GM12878 (cell line): Measurements from ENCODE around the gene DENND6B. TPM values are rescaled to one million over a fixed set of nuclear protein-coding genes. Genes with fewer than 3 reads are reported as not detected.

Source experiments
- ATAC-seq: fragments of 200-7000 bp; cut with Tn5 transposase; 3 replicates; pipeline ENCODE4 v1.9.1; 2020; ENCODE audit warnings: mild to moderate bottlenecking, moderate library complexity
- BruUV-seq: library from RNA; stranded (reverse); fragments of 400-500 nt; replicated peaks from 2 replicates; lab custom pipeline; 2021; lab: Mats Ljungman, UMichigan
- CTCF ChIA-PET: fragments of 300-600 bp; sonication (Branson Sonifier 250); formaldehyde crosslinking; extraction: SDS; loops from one replicate; lab custom pipeline; 2021; ENCODE audit warnings: inconsistent platforms; lab: Yijun Ruan, JAX
- POLR2A ChIA-PET: fragments of 350-600 bp; formaldehyde crosslinking; extraction: SDS; loops from one replicate; lab custom pipeline; 2021; ENCODE audit warnings: inconsistent platforms; lab: Charles Lee
- RAD21 ChIA-PET: fragments of 300-600 bp; sonication (Branson Sonifier 250); formaldehyde crosslinking; loops from one replicate; lab custom pipeline; 2023; ENCODE audit warnings: antibody characterized with exemption; ENCODE audit not compliant: unreplicated experiment; lab: Charles Lee
- SMC1A ChIA-PET: fragments of 300-600 bp; sonication (Branson Sonifier 250); formaldehyde crosslinking; loops from one replicate; lab custom pipeline; 2023; ENCODE audit not compliant: unreplicated experiment, uncharacterized antibody; lab: Charles Lee
- DNase-seq: peaks from one replicate; pipeline ENCODE4 v3.0.0-alpha.2; 2011; ENCODE audit warnings: low read depth, low spot score
- FAIRE-seq: peaks from 3 replicates; lab custom pipeline; 2011; peaks lifted over from hg19 to GRCh38; lab: Jason Lieb, UNC
- H2AFZ ChIP-seq: 2 replicates; pipeline ENCODE4 v1.6.0; 2011; ENCODE audit warnings: low read depth, low read length, control low read depth; ENCODE audit not compliant: control insufficient read depth
- H3K27ac ChIP-seq: 2 replicates; pipeline ENCODE4 v1.5.1; 2011; ENCODE audit warnings: control low read depth; ENCODE audit not compliant: control insufficient read depth, insufficient read depth
- H3K27me3 ChIP-seq, 2 experiments: replicated peaks in 1 of 2; 2 replicates each; pipeline versions ENCODE4 v1.6.0 to v1.6.1; 2011; ENCODE audit warnings: low read length in 1 of 2; ENCODE audit not compliant: control insufficient read depth in 2 of 2, insufficient read depth in 2 of 2
- H3K36me3 ChIP-seq, 2 experiments: 2 replicates each; pipeline ENCODE4 v1.5.1; 2011; ENCODE audit warnings: low read length in 1 of 2; ENCODE audit not compliant: control insufficient read depth in 2 of 2, insufficient read depth in 2 of 2
- H3K4me1 ChIP-seq: 2 replicates; pipeline ENCODE4 v1.6.1; 2011; ENCODE audit warnings: mild to moderate bottlenecking, low read length, moderate library complexity, mixed read lengths; ENCODE audit not compliant: control insufficient read depth, insufficient read depth
- H3K4me2 ChIP-seq: 2 replicates; pipeline ENCODE4 v1.6.0; 2011; ENCODE audit warnings: control low read depth; ENCODE audit not compliant: control insufficient read depth, insufficient read depth
- H3K4me3 ChIP-seq: fragments of 200-600 bp; sonication (generic); 2 replicates; pipeline ENCODE4 v1.5.1; 2016
- H3K79me2 ChIP-seq: 2 replicates; pipeline ENCODE4 v1.6.0; 2011; ENCODE audit warnings: low read length; ENCODE audit not compliant: control insufficient read depth, insufficient read depth
- H3K9ac ChIP-seq: 2 replicates; pipeline ENCODE4 v1.8.0; 2011; ENCODE audit warnings: low read length, control low read depth, mixed read lengths; ENCODE audit not compliant: control insufficient read depth, insufficient read depth
- H3K9me3 ChIP-seq: replicated peaks from 3 replicates; pipeline ENCODE4 v1.5.1; 2011; ENCODE audit warnings: mild to moderate bottlenecking, low read length; ENCODE audit not compliant: control insufficient read depth, insufficient read depth
- H4K20me1 ChIP-seq: 2 replicates; pipeline ENCODE4 v1.6.0; 2011; ENCODE audit not compliant: control insufficient read depth, insufficient read depth
- ATF7 ChIP-seq: fragments of 450-650 bp; IDR thresholded peaks from 2 replicates; pipeline ENCODE4 v1.6.1; 2016; ENCODE audit warnings: low read depth, mild to moderate bottlenecking
- GABPA ChIP-seq: IDR thresholded peaks from 2 replicates; pipeline ENCODE4 v1.6.1; 2014; ENCODE audit warnings: antibody characterized with exemption, low read depth, mild to moderate bottlenecking, inconsistent platforms
- POLR2AphosphoS5 ChIP-seq: IDR thresholded peaks from 2 replicates; pipeline ENCODE4 v1.6.1; 2011; ENCODE audit warnings: mild to moderate bottlenecking, low read length, inconsistent platforms
- SREBF1 ChIP-seq: IDR thresholded peaks from 2 replicates; pipeline ENCODE4 v1.6.1; 2012; ENCODE audit warnings: mild to moderate bottlenecking, low read length
- WGBS: methylation state at CpG from one replicate; pipeline ENCODE4 v1.1.6; 2016; ENCODE audit warnings: low lambda C conversion rate; ENCODE audit not compliant: insufficient replicate concordance, insufficient coverage; ENCODE audit errors: missing lambda C conversion rate; 5-methylcytosine and 5-hydroxymethylcytosine counted together
- in situ Hi-C: fragments of 300-500 bp; cut with MboI; formaldehyde crosslinking; loops from 9 replicates; pipeline ENCODE4 v1.14.3; 2018; ENCODE audit warnings: mixed read lengths
- intact Hi-C: fragments of 100-400 bp; cut with micrococcal nuclease; formaldehyde crosslinking; loops from one replicate; pipeline ENCODE4 v1.14.2; 2022; ENCODE audit not compliant: unreplicated experiment
- polyA plus RNA-seq, 11 experiments: library from polyadenylated mRNA; depleted of rRNA in 4 of 11; unstranded in 6 of 11; stranded (reverse) in 5 of 11; fragments of >200 nt; fragmentation: Nextera tagmentation in 4 of 11; fragmentation: Illumina TruSeq in 1 of 11; extraction: Ambion mirVana in 4 of 11; extraction: Trizol in 1 of 11; gene quantifications; 1 replicate in 1 of 11; 2 replicates in 10 of 11; pipeline versions ENCODE4 v1.2.1 to v1.2.3, GENCODE V29; 2011 to 2016; ENCODE audit warnings: inconsistent platforms in 2 of 11, missing spikeins in 2 of 11, low read depth in 1 of 11
- total RNA-seq, 4 experiments: library from RNA; depleted of rRNA in 3 of 4; stranded (reverse); fragments of >200 nt in 3 of 4; fragmentation: Illumina TruSeq in 1 of 4; extraction: Trizol in 1 of 4; gene quantifications; 2 replicates each; pipeline versions ENCODE4 v1.2.1 to v1.2.3, GENCODE V29; 2013 to 2021

DENND6B gene
- total and polyA plus RNA-seq, 10 of the 15 experiments (the other 5 are each of a cell fraction or from before 2014, with no cell fraction given): 0.72 to 11.3 (median 6.2) TPM

DNA sequence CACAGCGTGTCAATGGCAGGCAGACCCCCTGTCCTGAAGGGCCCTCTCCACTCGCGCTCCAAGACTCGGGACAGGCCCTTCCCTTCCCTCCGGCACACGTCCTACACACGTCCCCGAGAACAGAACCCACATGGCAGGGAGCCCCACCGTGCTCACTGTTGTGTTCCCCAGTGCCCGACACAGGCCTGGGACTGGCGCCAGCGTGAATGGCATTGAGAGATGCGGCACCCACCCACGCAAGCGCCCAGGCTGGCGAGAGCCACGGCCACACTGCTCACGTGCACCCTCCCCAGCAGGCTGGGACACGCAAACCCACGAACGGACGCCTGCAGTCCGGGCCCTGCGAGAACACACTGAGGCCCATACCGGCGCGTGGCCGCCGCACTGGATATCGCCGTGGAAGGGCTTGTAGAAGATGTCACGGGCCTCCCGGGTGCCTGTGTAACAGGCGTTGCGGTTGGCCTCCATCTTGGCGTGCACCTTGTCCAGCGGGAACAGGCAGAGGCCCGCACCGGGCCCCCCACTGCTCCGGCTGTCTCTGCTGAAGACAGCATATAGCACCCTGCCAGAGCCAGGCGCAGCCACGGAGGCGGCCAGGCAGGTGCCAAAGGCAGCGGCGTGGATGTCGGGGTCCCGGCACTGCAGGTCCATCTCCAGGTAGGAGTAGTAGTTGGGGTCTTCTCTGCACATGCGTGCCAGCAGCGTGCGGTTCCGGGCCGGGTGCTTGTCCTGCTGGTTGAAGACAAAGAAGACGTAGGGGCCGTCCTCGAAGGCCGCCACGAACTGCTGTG lies 37.5 kb downstream of the DENND6B start:
- FAIRE-seq: no peak
- Histone ChIP-seq H3K4me3 (no peak overlapping the region), H4K20me1 (no peaks in the 10 kb centered on the region; the same call in none of the 2 replicates), H3K27me3 (no peaks in the 10 kb centered on the region), H3K36me3 (peaks cover 10 to 46% of the 10 kb centered on the region in 2 experiments; a peak in 3 of 4 replicates), H3K9me3 (no peaks in the 10 kb centered on the region), H3K4me2 (no peak overlapping the region), H3K9ac (no peak overlapping the region), H3K27ac (no peak overlapping the region), H2AFZ (no peak overlapping the region), H3K79me2 (peaks cover 33% of the 10 kb centered on the region), H3K4me1 (peaks cover 24% of the 10 kb centered on the region)
- ChIA-PET CTCF (no interaction called here), RAD21 (no interaction called here), SMC1A (no interaction called here), POLR2A (no interaction called here)
- no peak for ATAC-seq
- in situ Hi-C loops: no loop called here
- WGBS: 98% methylated on average over 49 of the region's 57 CpGs
- intact Hi-C loops: no loop called here
- DNase-seq: no peak
- TF ChIP-seq GABPA: no peak
- 0 out of 2 replicates have a peak, but pooled peaks have one; percentile 6 for TF ChIP-seq POLR2AphosphoS5
- no TSS peak for BruUV-seq

DNA sequence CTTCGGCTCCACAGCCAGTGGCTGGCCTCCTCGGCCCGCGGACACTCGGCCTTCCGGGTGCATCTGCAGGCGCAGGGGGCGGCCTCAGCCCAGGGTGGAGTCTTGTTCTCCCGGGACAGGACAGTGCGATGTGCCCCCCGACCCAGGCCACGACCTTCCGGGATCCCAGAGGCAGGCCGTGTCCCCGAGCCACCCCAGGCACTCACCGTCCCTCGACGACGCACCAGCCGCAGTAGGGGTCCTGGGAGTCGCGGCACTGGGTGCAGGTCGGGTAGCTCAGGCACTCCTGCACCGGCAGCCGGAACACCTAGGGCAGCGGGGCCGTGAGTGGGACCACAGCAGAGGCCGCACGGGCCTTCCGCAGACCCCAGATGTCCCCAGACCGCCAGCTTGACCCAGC lies 39.1 kb downstream of the DENND6B start:
- ChIA-PET CTCF (no interaction called here), POLR2A (no interaction called here), SMC1A (no interaction called here), RAD21 (no interaction called here)
- Histone ChIP-seq H2AFZ (no peak overlapping the region), H3K4me1 (peaks cover 11% of the 10 kb centered on the region), H3K27ac (no peak overlapping the region), H4K20me1 (no peaks in the 10 kb centered on the region; the same call in none of the 2 replicates), H3K4me3 (no peak overlapping the region), H3K79me2 (peaks cover 17% of the 10 kb centered on the region), H3K9me3 (no peaks in the 10 kb centered on the region), H3K27me3 (no peaks in the 10 kb centered on the region), H3K36me3 (peaks cover 10 to 46% of the 10 kb centered on the region in 2 experiments; a peak in 3 of 4 replicates)
- DNase-seq (no peak), ATAC-seq (no peak), FAIRE-seq (no peak)
- intact Hi-C loops: no loop called here
- no TSS peak for BruUV-seq
- in situ Hi-C loops: no loop called here
- no peak for TF ChIP-seq SREBF1
- no peak for TF ChIP-seq ATF7
- TF ChIP-seq, all 136 proteins: peak for 0
- WGBS: 92% methylated on average over 17 of the region's 31 CpGs
- no peak overlapping the region for H3K4me2 ChIP-seq
- H3K9ac ChIP-seq: no peak overlapping the region
